ENCODE data around the gene NT5E.
A peak's percentile ranks its signal among the peaks of the same experiment; 100 is the strongest.

NT5E gene

DNA sequence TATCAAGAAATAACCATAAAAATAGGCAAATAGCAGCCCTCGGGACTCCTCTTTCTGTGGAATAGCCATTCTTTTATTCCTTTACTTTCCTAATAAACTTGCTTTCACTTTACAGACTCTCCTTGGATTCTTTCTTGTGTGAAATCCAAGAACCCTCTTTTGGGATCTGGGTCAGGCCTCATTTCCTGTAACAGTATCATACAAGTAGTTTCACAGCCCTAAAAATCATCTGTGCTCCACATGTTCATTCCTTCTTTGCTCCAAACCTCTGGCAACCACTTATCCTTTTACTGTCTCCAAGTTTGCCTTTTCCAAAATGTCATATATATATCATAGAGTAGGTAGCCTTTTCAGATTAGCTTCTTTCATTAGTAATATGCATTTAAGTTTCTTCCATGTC lies 13.5 kb upstream of the NT5E start:
- DNase-seq (ENCODE audit: low spot score): no peak
- Histone ChIP-seq H3K4me3 (ENCODE audit: severe bottlenecking) (no peak overlapping the region), H3K27ac (ENCODE audit: poor library complexity, severe bottlenecking) (peak overlapping the region; percentile 4)

DNA sequence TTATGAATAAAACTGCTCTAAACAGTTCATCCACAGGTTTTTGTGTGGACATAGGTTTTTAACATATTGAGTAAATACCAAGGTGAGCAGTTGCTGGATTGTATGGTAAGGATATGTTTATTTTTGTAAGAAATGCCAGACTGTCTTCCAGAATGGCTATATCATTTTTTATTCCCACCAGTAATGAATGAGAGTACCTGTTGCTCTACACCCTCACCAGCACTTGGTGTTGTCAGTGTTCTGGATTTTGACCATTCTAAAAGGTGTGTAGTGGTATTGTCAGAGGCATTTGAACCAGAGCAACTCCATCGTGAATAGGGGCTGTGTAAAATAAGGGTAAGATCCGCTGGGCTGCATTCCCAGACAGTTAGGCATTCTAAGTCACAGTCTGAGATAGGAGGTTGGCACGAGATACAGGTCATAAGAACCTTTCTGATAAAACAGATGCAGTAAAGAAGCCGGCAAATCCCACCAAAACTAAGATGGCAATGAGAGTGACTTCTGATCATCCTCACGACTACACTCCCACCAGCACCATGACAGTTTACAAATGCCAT lies 12.9 kb upstream of the NT5E start:
- H3K27me3 ChIP-seq (ENCODE audit: insufficient read depth, poor library complexity, severe bottlenecking): no peaks in the 10 kb centered on the region
- no peaks in the 10 kb centered on the region for H3K9me3 ChIP-seq (ENCODE audit: severe bottlenecking)
- TF ChIP-seq, protein P1, sequence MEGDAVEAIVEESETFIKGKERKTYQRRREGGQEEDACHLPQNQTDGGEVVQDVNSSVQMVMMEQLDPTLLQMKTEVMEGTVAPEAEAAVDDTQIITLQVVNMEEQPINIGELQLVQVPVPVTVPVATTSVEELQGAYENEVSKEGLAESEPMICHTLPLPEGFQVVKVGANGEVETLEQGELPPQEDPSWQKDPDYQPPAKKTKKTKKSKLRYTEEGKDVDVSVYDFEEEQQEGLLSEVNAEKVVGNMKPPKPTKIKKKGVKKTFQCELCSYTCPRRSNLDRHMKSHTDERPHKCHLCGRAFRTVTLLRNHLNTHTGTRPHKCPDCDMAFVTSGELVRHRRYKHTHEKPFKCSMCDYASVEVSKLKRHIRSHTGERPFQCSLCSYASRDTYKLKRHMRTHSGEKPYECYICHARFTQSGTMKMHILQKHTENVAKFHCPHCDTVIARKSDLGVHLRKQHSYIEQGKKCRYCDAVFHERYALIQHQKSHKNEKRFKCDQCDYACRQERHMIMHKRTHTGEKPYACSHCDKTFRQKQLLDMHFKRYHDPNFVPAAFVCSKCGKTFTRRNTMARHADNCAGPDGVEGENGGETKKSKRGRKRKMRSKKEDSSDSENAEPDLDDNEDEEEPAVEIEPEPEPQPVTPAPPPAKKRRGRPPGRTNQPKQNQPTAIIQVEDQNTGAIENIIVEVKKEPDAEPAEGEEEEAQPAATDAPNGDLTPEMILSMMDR (IDR thresholded peaks at IDR 0.05; ENCODE audit: poor library complexity, severe bottlenecking): no peak
- DNase-seq (ENCODE audit: low spot score): no peak
- H3K4me1 ChIP-seq (ENCODE audit: insufficient read depth, poor library complexity, severe bottlenecking): peaks cover 6% of the 10 kb centered on the region
- ATAC-seq (ENCODE audit: low read depth): no peak
- no peak overlapping the region for H3K27ac ChIP-seq (ENCODE audit: poor library complexity, severe bottlenecking)
- no peaks in the 10 kb centered on the region for H3K36me3 ChIP-seq (ENCODE audit: low read depth)
- H3K4me3 ChIP-seq (ENCODE audit: severe bottlenecking): no peak overlapping the region

More for the DNA sequence above, 13.5 kb upstream of the NT5E start:
- no peaks in the 10 kb centered on the region for H3K9me3 ChIP-seq (ENCODE audit: severe bottlenecking)
- no peaks in the 10 kb centered on the region for H3K36me3 ChIP-seq (ENCODE audit: low read depth)
- no peak; the same call in 2 of the 3 replicates for ATAC-seq (ENCODE audit: low read depth)
- H3K4me1 ChIP-seq (ENCODE audit: insufficient read depth, poor library complexity, severe bottlenecking): peaks cover 6% of the 10 kb centered on the region
- no peaks in the 10 kb centered on the region for H3K27me3 ChIP-seq (ENCODE audit: insufficient read depth, poor library complexity, severe bottlenecking)
- TF ChIP-seq, protein P1 (IDR thresholded peaks at IDR 0.05; ENCODE audit: poor library complexity, severe bottlenecking): no peak

DNA sequence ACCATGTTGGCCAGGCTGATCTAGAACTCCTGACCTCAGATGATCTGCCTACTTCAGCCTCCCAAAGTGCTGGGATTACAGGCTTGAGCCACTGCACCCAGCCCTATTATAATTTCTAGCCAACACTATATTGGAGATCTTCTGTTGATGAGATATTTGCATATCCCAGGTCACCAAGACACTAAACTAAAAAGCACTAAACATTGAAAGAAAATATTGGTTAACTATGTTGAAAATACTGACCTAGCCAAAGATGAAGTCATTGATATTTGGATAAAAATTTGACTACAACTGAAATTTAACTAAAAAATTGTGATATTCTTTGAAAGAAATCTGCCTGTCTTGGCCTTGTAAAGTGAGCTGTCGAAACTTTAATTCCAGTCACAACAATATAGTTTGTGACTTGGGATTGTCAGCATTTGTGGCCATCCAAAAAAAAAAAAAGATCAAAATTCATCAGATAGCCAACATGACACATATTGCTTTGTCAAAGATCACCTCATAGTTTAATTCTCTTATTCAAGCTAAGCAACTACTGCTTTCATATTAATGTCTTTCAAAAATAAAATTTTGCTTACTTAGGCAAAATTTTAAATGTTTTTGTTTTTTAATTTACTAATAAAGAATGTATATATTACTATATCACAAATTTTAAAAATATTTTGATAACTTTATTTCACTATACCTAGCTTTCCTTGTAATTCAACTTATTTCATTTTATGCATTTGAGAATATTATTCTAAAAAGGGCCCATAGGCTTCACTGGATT lies 6.3 kb upstream of the NT5E start:
- Histone ChIP-seq H3K4me3 (ENCODE audit: severe bottlenecking) (no peak overlapping the region), H3K27me3 (ENCODE audit: insufficient read depth, poor library complexity, severe bottlenecking) (no peaks in the 10 kb centered on the region), H3K9me3 (ENCODE audit: severe bottlenecking) (no peaks in the 10 kb centered on the region), H3K4me1 (ENCODE audit: insufficient read depth, poor library complexity, severe bottlenecking) (peaks cover 12% of the 10 kb centered on the region), H3K27ac (ENCODE audit: poor library complexity, severe bottlenecking) (no peak overlapping the region), H3K36me3 (ENCODE audit: low read depth) (peaks cover 24% of the 10 kb centered on the region)
- ATAC-seq (ENCODE audit: low read depth) (no peak), DNase-seq (ENCODE audit: low spot score) (no peak)
- TF ChIP-seq, protein P1 (IDR thresholded peaks at IDR 0.05; ENCODE audit: poor library complexity, severe bottlenecking): no peak

DNA sequence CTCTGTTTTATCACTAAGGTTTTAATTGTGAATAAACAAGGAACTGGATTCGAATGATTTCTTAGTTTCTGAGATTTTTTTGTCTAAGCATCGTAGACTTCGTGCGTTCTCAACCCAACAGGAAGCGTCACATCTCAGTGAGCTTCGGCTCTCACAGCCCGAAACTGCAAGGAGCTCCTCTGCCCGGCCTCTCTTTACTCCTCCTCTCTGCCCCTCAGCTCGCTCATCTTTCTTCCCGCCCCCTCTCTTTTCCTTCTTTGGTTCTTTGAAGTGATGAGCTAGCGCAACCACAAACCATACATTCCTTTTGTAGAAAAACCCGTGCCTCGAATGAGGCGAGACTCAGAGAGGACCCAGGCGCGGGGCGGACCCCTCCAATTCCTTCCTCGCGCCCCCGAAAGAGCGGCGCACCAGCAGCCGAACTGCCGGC lies 480 bp upstream of the NT5E start:
- DNase-seq (ENCODE audit: low spot score) (no peak), ATAC-seq (ENCODE audit: low read depth) (peak; percentile 45)
- H3K27me3 ChIP-seq (ENCODE audit: insufficient read depth, poor library complexity, severe bottlenecking): no peaks in the 10 kb centered on the region
- H3K36me3 ChIP-seq (ENCODE audit: low read depth): peaks cover 55% of the 10 kb centered on the region
- H3K9me3 ChIP-seq (ENCODE audit: severe bottlenecking): no peaks in the 10 kb centered on the region
- H3K27ac ChIP-seq (ENCODE audit: poor library complexity, severe bottlenecking): peak overlapping the region; percentile 99
- TF ChIP-seq, protein P1 (IDR thresholded peaks at IDR 0.05; ENCODE audit: poor library complexity, severe bottlenecking): no peak
- H3K4me1 ChIP-seq (ENCODE audit: insufficient read depth, poor library complexity, severe bottlenecking): peaks cover 34% of the 10 kb centered on the region
- H3K4me3 ChIP-seq (ENCODE audit: severe bottlenecking): peak overlapping the region; percentile 64
